Fibroblast of skin of left quadriceps (primary cell): Measurements from ENCODE around the gene LYPD3.
A peak's percentile ranks its signal among the peaks of the same experiment; 100 is the strongest.
"Not testable (repeated sequence)": the region's sequence is repeated elsewhere in the genome, so short reads cannot be mapped to it uniquely, and the experiment has no call there.

Experiments
- DNase-seq, 2 experiments: peaks; one replicate each; pipeline ENCODE4 v3.0.0-alpha.2; 2013; ENCODE audit warnings: low read depth in 2 of 2

Gene LYPD3

GRCh38 chr19:43462383-43462782, 3.0 kb downstream of the LYPD3 start:
- no peak for DNase-seq

GRCh38 chr19:43461303-43461702, 4.1 kb downstream of the LYPD3 start:
- no peak for DNase-seq

- no peak for DNase-seq
Observed at GRCh38 chr19:43460362-43461016, 4.9 kb downstream of the LYPD3 start.

DNA sequence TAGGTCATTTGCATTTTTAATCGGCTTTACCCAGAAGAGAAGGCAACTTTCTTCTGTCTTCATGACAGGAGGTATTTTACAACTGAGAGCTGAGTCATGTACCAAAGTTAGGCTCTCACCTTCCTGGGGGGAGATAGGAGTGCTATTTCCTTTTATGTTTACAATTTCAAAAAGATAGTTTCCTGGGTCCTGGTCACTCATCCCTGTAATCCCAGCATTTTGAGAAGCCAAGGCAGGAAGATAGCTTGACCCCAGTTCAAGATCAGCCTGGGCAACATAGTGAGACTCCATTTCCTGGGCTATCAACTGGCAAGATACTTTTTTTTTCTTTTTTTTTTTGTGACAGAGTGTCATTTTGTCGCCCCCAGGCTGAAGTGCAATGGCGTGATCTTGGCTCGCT, 7.6 kb downstream of the LYPD3 start:
- no peak for DNase-seq

- no peak for DNase-seq
Observed at GRCh38 chr19:43455321-43456113, 9.9 kb downstream of the LYPD3 start.

DNA sequence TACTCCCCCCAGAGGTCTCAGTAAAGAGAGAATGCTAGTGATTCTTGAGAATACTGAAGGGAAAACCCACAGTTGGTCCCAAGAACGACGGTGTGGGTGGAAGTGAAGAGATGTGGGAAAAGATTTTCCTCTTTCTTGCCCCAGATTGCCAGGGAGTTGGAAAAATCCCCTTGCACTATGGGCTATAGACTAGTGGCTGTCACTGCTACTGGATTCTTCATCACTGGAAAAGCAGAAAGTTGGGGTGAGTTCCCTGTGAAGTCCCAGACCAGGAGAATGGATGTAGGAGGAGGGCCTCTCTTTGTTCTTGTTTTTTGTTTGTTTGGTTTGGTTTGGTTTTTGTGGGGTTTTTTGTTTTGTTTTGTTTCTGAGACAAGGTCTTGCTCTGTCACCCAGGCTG, 11.4 kb downstream of the LYPD3 start:
- no peak for DNase-seq

DNA sequence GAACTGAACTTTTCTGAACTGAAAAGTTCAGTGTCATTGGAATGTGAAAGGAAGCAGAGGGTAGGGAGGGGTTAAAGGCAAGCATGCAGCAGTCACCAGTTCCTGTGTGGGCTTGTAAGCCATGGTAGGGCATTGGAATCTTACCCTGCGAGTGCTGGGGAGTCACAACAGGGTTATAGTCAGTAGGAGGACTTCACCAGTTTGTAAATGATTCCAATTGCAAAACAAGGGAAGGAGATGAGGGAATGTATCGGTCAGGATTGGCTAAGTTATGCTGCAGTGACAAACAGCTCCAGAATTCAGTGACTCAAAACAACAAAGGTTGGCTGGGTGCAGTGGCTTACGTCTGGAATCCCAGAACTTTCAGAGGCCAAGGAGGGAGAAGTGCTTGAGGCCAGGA, 12.8 kb downstream of the LYPD3 start:
- DNase-seq, result no peak

DNA sequence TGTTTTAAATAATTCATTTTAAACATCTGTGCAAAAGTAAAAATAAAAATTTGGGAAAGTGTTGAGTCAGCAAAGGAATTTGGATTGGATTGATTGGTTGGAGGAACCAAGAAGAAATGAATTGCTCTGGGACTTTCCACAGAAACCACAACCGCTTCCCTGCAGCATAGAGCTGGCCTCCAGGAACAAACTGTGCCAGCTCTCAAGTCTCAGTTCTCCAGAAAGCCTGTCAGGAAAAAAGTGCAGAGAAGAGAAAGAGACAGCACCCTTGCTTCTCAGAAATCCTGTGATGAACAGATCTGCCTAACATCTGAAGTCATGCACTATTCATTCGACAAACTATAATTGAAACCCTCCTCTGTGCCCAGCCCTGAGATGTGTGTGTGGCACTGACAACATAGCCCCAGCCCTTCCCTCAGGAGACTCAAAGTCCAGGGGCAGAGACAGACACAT, 14.8 kb downstream of the LYPD3 start:
- DNase-seq, result no peak

DNA sequence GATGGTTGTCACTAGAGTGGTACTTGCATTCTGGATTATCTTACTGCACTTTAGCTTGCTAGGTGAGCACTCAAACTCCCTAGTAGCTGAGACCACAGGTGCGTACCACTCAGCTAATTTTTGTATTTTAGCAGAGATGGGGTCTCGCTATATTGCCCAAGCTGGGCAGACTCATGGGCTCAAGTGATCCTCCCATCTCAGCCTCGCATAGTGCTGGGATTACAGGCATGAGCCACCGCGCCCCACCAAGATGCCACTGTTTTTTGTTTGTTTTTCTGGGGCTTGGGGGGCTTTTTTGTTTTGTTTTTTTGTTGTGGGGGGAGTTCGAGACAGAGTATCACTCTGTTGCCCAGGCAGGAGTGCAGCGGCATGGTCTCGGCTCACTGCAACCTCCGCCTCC, 17.8 kb downstream of the LYPD3 start:
- DNase-seq, result no peak

DNA sequence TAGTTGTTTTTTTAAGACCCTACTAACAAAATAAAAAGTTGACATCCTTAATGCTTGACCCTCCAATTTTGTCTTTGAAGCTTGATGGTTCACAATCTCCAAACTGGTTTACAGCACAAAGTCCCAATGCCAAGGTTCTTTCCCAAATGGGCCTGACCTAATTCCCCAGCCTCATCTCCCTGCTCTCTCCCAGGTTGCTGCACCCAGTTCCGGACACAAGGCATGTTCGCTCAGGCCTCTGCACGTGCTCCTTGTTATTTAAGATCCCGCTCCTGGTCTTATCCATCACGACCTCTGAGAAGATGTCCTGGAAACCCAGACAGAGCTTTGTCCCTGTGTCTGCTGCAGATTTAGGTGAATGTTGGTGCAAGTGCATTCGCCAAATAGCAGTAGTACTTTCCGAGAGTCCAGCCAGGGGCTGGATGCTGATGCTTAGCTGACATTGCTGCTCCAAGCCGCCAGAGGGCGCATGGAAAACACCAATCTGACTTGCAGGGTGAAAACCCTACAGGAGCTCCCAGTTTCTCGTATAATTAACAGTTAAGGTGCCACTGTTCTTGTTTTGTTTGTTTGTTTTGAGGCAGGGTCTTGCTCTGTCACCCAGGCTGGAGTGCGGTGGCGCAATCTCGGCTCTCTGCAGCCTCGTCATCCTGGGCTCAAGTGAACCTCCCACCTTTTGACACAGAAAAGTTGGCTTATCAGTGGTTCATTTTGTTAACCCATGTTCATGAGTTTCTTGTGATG, 18.5 kb downstream of the LYPD3 start:
- peak in 1 of 2 experiments; percentile 32 for DNase-seq

- no peak for DNase-seq
Observed at GRCh38 chr19:43445426-43445825, 20.0 kb downstream of the LYPD3 start.

- DNase-seq, result no peak
Observed at GRCh38 chr19:43444531-43445287, 20.7 kb downstream of the LYPD3 start.

- DNase-seq, result not testable (repeated sequence)
Observed at GRCh38 chr19:43444091-43444490, 21.3 kb downstream of the LYPD3 start.

GRCh38 chr19:43441716-43442115, 23.7 kb downstream of the LYPD3 start:
- no peak for DNase-seq

GRCh38 chr19:43439709-43440063, 25.7 kb downstream of the LYPD3 start:
- no peak for DNase-seq

DNA sequence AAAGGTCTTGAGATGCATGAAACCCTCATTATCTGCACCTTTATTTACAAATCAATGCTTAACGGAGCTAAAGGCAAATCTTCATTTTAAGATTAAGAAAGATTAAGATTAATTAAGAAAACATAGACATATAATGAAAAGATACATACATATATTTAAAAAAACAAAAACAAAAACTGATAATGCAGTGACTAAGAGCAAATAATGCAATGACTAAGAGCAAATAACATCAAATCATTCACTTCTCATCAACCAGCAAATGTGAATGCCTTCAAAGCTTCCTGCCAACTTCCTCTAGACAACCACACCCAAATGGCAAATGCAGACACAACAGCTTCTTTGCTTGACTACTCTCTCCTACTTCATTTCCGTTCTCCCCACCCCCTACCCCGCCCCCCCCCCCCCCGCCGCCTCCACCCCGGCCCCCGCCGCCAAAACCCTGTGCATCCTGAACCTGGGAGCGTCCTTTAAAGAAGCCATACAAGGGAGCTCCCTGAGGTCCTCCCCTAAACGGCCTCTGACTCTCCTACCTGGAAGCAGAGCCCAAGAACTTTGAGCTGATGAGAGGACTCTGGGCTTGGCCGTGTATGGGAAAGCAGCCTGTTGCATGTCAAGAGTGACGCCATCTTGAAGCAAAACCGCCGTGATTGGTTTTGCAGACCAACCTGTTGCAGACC, 26.2 kb downstream of the LYPD3 start:
- no peak for DNase-seq

DNA sequence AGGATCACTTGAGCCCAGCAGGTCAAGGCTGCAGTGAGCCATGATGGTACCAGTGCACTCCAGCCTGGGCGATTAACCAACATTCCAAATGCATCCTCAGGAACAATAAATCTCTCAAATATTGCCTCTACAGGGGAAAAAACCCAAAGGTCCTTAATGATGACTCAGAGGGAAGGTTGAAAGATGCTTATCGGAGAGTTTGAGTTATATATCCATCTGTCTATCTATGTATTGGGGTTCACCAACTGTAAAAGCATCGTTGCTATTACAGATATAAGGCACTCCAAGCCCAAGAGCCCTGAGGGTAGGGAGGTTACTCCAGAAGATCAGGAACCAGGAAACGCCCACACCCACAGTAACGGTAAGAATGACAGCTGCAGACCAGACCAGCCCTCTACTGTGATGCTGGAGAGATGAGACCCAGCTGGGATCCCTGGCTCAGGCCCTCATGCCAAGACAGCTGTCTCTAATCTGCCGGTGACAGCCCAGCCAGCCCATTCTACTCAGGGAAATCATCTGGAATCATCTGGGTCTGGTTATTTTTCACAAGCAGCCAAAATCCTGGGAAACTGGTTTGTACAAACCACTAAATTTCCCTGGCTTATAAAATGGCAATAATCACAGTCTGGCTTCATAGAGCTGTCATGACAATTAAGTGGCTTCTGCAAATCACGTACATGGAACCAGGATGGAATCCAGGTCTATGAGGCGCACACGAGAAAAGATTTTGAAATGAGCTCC, 26.9 kb downstream of the LYPD3 start:
- DNase-seq, result peak; percentile 76 to 78

- no peak for DNase-seq
Observed at GRCh38 chr19:43437712-43438111, 27.7 kb downstream of the LYPD3 start.

DNA sequence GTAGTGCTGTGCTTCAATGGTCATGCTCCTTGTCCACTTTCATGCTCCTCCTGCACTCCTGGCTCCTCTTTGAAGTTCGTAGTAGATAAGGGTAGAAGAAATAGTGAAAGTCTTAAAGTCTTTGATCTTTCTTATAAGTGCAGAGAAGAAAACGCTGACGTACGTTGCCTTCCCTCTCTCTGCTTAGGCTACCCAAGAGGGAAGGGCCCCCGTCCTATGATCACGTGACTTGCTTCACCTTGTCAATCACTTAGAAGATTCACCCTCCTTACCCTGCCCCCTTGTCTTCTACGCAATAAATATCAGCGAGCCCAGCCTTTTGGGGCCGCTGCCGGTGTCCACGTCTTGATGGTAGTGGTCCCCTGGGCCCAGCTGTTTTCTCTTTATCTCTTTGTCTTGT, 28.1 kb downstream of the LYPD3 start:
- DNase-seq, result not testable (repeated sequence)

DNA sequence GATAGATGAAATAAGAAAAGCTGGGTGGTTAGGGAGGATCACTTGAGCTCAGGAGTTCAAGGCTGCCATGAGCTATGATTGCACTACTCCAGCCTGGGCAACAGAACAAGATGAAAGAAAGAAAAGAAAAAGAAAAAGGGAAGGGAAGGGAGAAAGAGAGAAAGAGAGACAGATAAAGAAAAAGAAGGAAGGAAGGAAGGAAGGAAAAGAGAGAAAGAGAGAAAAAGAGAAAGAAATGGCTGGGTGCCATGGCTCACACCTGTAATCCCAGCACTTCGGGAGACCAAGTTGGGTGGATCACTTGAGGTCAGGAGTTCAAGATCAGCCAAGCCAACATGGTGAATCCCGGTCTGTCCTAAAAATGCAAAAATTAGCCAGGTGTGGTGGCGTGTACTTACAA, 29.6 kb downstream of the LYPD3 start:
- no peak for DNase-seq

GRCh38 chr19:43433689-43434088, 31.7 kb downstream of the LYPD3 start:
- no peak for DNase-seq
